Endothelial cell of umbilical vein (primary cell): ENCODE measurements around the gene MYDGF.

Experiments
- EZH2 ChIP-seq: IDR thresholded peaks from 2 replicates; pipeline ENCODE4 v1.6.1; 2012; ENCODE audit warnings: borderline replicate concordance, low read depth, mild to moderate bottlenecking, moderate library complexity, low read length, inconsistent platforms; ENCODE audit not compliant: severe bottlenecking
- MYC ChIP-seq: IDR thresholded peaks from one replicate; pipeline ENCODE4 v1.6.1; 2011; ENCODE audit warnings: mild to moderate bottlenecking, low read depth, low read length
- POLR2A ChIP-seq: IDR thresholded peaks from 2 replicates; pipeline ENCODE4 v1.6.1; 2012; ENCODE audit warnings: low read depth, mild to moderate bottlenecking, control low read depth, low read length
- POLR2AphosphoS5 ChIP-seq: IDR thresholded peaks from 2 replicates; pipeline ENCODE4 v1.6.1; 2012; ENCODE audit warnings: low read depth, mild to moderate bottlenecking, control low read depth, low read length, moderate library complexity; ENCODE audit not compliant: insufficient read depth
- TF ChIP-seq, protein P1 (sequence below), 2 donors: IDR thresholded peaks; 1 replicate in 1 of 2; 2 replicates in 1 of 2; pipeline ENCODE4 v1.5.1; 2011; ENCODE audit warnings: low read length in 2 of 2, mild to moderate bottlenecking in 2 of 2, moderate library complexity in 2 of 2, control low read depth in 1 of 2, inconsistent platforms in 1 of 2, low read depth in 1 of 2; ENCODE audit not compliant: insufficient read depth in 1 of 2; ENCODE audit errors: extremely low read depth in 1 of 2

GRCh38 chr19:4649392-4650047, 20.6 kb downstream of the MYDGF start:
- TF ChIP-seq, protein P1, sequence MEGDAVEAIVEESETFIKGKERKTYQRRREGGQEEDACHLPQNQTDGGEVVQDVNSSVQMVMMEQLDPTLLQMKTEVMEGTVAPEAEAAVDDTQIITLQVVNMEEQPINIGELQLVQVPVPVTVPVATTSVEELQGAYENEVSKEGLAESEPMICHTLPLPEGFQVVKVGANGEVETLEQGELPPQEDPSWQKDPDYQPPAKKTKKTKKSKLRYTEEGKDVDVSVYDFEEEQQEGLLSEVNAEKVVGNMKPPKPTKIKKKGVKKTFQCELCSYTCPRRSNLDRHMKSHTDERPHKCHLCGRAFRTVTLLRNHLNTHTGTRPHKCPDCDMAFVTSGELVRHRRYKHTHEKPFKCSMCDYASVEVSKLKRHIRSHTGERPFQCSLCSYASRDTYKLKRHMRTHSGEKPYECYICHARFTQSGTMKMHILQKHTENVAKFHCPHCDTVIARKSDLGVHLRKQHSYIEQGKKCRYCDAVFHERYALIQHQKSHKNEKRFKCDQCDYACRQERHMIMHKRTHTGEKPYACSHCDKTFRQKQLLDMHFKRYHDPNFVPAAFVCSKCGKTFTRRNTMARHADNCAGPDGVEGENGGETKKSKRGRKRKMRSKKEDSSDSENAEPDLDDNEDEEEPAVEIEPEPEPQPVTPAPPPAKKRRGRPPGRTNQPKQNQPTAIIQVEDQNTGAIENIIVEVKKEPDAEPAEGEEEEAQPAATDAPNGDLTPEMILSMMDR (IDR thresholded peaks at IDR 0.05; ENCODE audit: extremely low read depth in 1 of 2, insufficient read depth in 1 of 2, low read depth in 1 of 2, low read length in 2 of 2): no peak
- no peak for TF ChIP-seq POLR2A
- no peak for TF ChIP-seq POLR2AphosphoS5
- TF ChIP-seq EZH2: no peak
- no peak for TF ChIP-seq MYC
